Fibroblast of skin of right biceps (primary cell): ENCODE data around the gene IRAG1.

Experiments
- DNase-seq: peaks from one replicate; pipeline ENCODE4 v3.0.0-alpha.2; 2013

Gene IRAG1

DNA sequence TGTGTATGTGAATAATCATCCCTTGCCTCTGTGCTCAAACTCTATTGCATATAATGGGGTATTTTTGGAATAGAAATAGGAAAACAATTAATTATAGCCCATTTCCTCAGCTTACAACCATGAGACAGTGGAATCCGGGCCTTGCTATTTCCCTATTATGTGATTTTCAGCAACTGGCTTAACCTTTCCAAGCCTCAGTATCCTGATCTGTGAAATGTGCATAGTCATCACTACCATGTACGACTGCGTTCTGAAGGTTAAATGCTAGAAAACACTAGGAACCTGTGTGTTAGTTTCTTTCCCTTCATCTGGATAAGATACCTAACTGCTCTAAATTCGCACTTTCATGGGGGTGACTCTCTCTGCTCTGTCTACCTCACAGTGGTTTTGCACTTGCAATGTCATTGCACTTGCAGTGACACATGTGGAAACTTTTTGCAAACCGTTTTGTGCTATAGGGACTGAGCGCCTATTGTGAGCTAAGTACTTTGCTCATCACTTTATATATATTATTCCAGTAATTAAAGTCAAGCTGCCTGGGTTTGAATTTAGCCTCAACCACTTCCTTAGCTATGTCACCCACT lies 48.3 kb downstream of the IRAG1 start:
- DNase-seq, result no peak
